Astrocyte of the hippocampus (primary cell): ENCODE measurements around the gene CCNYL1.
A peak's percentile ranks its signal among the peaks of the same experiment; 100 is the strongest.
"Not testable (repeated sequence)": the region's sequence is repeated elsewhere in the genome, so short reads cannot be mapped to it uniquely, and the experiment has no call there.

ENCODE experiments used
- DNase-seq: peaks from one replicate; pipeline ENCODE4 v3.0.0; 2011; ENCODE audit warnings: low read depth, low spot score

The CCNYL1 gene

GRCh38 chr2:207734636-207735512, 23.4 kb downstream of the CCNYL1 start:
- no peak for DNase-seq

DNA sequence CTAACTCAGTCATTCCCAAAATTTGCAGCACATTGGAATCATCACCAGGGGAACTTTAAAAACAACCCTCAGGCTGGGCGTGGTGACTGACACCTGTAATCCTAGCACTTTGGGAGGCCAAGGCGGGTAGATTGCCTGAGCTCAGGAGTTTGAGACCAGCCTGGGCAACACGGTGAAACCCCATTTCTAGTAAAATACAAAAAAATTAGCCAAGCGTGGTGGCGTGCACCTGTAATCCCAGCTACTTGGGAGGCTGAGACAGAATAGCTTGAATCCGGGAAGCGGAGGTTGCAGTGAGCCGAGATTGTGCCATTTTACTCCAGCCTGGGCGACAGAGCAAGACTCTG, 24.0 kb downstream of the CCNYL1 start:
- not testable (repeated sequence) for DNase-seq

DNA sequence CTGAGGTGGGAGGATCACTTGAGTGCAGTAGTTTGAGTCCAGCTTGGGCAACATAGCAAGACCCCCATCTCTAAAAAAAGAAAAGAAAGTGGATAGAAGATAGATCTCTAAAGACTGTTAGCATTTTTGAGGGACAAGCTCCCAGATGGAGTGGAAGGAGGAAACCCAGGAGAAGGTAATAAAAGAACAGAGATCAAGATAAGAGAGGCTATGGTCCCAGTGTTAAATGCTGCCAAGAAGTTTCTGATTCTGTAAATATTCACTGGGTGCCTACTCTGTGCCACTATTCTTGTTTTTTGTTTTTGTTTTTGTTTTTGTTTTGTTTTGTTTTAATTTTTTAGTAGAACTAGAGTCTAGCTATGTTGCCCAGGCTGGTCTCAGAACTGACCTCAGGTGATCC, 32.1 kb downstream of the CCNYL1 start:
- no peak for DNase-seq

GRCh38 chr2:207744050-207744449, 32.6 kb downstream of the CCNYL1 start:
- DNase-seq = no peak

DNA sequence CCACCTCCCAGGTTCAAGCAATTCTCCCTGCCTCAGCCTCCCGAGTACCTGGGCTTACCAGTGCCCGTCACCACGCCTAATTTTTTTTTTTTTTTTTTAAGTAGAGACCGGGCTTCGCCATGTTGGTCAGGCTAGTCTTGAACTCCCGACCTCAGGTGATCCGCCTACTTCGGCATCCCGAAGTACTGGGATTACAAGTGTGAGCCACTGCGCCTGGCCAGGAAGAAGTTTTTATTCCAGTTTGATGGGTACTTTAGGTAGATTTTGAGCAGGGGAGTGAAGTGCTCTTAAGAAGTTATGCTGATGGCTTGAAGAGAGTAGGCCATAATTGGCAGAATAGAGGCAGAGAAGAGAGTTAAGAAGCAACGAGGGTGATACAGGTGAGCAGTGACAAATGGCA, 33.0 kb downstream of the CCNYL1 start:
- DNase-seq = no peak

- peak; percentile 85 for DNase-seq
Measured at GRCh38 chr2:207746131-207746530, 34.7 kb downstream of the CCNYL1 start.

DNA sequence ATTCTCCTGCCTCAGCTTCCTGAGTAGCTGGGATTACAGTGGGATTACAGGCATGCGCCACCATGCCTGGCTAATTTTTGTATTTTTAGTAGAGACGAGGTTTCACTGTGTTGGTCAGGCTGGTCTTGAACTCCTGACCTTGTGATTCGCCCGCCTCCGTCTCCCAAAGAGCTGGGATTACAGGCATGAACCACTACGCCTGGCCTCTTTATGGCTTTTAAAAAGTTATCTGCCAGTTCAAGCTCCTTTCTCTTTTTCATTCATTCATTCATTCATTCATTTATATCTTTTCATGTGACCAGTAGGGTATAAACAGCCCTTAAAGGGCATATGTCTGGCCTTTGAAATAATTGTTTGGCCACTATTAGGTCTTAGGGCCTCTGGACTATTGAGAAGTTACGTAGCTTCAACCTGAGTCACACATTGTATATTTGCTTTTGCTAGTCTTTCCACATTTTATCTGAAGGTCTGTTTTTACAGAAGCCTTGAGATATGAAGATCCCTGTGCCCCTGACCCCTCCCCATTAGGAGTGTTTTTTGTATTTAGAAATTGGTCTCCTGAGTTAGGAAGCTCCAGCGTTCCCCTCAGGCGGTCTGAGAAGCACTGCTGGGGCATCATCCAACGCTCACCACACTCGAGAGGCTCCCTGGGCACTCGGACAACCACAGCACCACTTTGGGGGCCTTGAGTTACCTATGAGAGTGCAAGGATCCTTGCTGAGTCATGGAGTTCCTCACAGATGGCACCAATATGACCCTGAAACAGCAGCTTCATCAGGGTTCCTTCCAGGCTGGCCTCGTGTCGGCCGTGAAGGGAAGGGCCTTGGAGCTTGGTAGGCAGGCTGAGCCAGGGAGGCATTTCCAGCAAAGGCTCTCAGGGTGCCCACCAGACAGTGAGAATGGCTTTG, 36.5 kb downstream of the CCNYL1 start:
- DNase-seq = no peak

GRCh38 chr2:207748993-207749392, 37.6 kb downstream of the CCNYL1 start:
- DNase-seq = no peak

- peak; percentile 52 for DNase-seq
Measured at GRCh38 chr2:207749873-207750272, 38.4 kb downstream of the CCNYL1 start.

DNA sequence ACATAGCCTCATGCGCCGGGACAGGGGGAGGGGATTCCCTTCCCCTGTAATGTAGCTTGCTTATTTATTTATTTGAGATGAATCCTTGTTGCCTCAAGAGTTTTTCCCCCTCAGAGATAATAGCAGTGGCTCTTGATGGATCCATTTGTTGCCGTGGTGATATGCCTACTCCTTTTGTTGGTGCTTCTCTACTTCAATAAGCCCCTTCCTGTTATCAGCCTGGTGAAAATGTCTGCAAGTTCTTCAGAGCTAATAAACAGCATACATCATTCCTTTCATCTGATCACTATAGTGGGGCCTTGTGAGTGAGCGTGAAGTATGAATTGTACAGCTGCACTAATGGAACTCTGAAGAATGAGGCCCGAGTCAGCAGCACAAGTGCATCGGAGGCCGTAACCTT, 38.9 kb downstream of the CCNYL1 start:
- no peak for DNase-seq

DNA sequence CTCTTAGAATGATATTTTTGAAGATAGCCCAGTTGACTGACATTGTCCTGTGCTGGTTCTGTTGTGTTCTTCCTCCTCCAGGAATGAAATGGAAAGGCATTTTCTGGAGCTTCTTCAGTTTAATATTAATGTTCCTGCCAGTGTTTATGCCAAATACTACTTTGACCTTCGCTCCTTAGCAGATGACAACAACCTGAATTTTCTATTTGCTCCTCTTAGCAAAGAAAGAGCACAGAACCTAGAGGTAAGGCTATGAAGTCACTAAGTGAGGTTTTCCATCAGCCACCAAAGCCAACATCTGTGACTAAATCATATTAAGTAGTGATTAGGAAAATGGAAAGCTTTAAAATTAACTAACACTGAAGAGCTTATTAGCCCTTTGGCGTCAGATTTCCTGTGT, 39.4 kb downstream of the CCNYL1 start:
- no peak for DNase-seq

GRCh38 chr2:207753688-207754087, 42.2 kb downstream of the CCNYL1 start:
- not testable (repeated sequence) for DNase-seq

- DNase-seq = no peak
Measured at GRCh38 chr2:207754498-207755383, 43.3 kb downstream of the CCNYL1 start.

DNA sequence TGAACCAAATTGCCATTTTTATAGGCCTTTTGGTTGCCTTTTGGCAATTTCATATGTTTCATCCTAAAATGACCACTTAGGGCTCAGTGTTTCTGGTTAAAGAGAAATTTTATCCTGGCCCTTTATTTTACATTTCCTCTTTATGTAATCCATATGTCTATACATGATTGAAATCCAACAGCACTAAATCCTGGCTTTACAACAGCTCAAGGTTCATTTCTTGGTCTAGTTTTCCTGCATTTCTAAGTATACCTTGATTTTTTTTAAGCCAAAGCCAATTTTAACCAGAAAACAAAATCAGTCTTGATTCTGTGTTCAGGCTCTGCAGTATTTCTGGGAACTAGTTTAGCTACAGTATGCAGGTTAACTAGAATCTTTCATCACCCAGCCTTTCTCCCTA, 46.6 kb downstream of the CCNYL1 start:
- no peak for DNase-seq

- DNase-seq = no peak
Measured at GRCh38 chr2:207759890-207760289, 48.5 kb downstream of the CCNYL1 start.

DNA sequence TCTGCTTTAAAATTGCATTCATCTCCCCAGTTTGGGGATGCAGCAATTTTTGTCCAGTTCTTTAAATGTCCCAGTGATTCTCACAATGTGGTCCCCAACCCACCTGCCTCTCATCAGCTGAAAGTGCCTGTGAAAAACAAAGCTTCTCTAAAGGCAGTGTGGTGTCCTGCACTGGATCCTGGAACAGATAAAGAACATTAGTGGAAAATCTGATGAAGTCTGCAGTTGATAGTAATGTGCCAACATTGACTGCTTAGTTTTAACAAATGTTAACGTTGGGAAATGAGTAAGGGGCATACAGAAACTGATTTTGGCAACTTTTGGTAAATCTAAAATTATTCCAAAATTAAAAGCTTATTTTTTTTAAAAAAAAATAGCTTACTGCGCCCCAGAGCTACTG, 49.0 kb downstream of the CCNYL1 start:
- no peak for DNase-seq

GRCh38 chr2:207761426-207761825, 50.0 kb downstream of the CCNYL1 start:
- not testable (repeated sequence) for DNase-seq

- DNase-seq = no peak
Measured at GRCh38 chr2:207762146-207762545, 50.7 kb downstream of the CCNYL1 start.

GRCh38 chr2:207763303-207763917, 52.0 kb downstream of the CCNYL1 start:
- DNase-seq = no peak

- DNase-seq = no peak
Measured at GRCh38 chr2:207764096-207764630, 52.7 kb downstream of the CCNYL1 start.

DNA sequence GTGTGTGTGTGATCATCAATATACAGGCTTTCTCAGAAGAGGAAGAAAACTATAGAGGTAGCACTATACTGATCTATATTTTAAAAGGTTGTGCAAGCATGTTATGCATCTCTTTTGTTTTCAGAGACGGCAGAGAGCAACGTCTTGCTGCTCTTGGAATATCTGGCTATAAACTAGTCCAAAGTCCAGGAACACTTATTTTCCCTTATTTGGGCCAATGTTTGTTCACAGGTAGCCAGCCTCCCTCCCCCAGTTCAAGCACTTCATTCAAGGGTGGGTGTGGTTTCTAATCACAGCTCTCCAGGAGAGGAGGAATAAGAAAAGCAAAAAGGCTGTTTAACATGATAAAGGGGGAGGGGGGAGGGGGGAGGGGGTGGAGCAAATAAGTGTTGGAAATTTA, 54.1 kb downstream of the CCNYL1 start:
- DNase-seq = no peak
